ENCODE data around the gene KIF21A. TPM values are rescaled to one million over a fixed set of nuclear protein-coding genes. Genes with fewer than 3 reads are reported as not detected.

The KIF21A gene
- polyA plus RNA-seq, 3 donors from 2014 or later: 1.3 to 13.9 (median 7.8) TPM

DNA sequence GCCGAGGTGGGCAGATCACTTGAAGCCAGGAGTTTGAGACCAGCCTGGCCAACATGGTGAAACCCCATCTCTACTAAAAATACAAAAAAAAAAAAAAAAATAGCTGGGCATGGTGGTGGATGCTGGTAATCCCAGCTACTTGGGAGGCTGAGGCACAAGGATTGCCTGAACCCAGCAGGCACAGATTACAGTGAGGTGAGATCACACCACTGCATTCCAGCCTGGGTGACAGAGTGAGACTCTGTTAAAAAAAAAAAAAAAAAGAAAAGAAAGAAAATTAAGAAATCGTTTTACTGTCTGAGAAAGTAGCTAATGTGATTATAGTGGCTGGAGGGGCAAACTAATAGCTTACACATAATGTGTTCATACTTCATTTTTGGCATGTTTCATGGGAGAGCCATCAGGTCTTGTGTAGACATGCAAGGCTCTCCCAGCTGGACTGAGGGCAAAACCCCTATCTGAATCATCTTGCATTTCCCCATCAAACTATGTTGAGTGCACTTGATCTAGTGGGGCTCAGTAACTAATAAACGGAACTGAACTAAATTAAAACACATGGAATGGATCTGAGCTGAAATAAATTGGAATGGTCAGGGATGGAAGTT, 16.2 kb downstream of the KIF21A start:
- no peak overlapping the region for H3K4me3 Mint-ChIP-seq
- H3K9me3 Mint-ChIP-seq: no peaks in the 10 kb centered on the region
- H3K27me3 Mint-ChIP-seq (ENCODE audit: low read depth in 3 of 3): peaks cover 0 to 1% (median 0%) of the 10 kb centered on the region in 3 donors

DNA sequence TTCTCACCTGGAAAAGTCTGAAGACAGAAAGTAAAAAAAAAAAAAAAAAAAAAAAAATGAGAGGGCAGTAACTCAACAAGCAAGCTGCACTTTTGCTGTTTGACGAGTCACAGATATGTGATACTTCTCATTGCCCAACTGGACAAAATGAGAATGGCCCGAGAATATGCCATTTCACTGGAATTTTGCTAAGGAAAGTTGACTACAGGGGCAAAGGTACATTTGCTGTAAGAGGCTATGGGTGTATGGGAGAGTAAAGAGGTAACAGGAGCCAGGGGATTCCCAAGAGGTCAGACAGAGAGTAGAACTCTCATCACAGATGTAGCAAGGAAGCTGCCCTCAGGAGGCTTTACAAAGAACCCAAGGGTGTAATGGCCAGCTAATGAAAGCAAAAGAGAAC, 22.9 kb downstream of the KIF21A start:
- Mint-ChIP-seq H3K36me3 (peaks cover 0 to 8% (median 4%) of the 10 kb centered on the region in 3 donors), H3K9me3 (no peaks in the 10 kb centered on the region), H3K4me1 (peaks cover 0 to 4% of the 10 kb centered on the region in 2 donors), H3K27me3 (ENCODE audit: low read depth in 3 of 3) (peaks cover 0 to 3% (median 0%) of the 10 kb centered on the region in 3 donors), H3K27ac (peak overlapping the region in 1 of 6 donors; percentile 14), H3K4me3 (no peak overlapping the region)
- DNase-seq: no peak

More for the DNA sequence above, 16.2 kb downstream of the KIF21A start:
- DNase-seq: no peak
- Mint-ChIP-seq H3K27ac (no peak overlapping the region), H3K36me3 (peaks cover 0 to 3% (median 0%) of the 10 kb centered on the region in 3 donors), H3K4me1 (peaks cover 13 to 29% of the 10 kb centered on the region in 2 donors)

DNA sequence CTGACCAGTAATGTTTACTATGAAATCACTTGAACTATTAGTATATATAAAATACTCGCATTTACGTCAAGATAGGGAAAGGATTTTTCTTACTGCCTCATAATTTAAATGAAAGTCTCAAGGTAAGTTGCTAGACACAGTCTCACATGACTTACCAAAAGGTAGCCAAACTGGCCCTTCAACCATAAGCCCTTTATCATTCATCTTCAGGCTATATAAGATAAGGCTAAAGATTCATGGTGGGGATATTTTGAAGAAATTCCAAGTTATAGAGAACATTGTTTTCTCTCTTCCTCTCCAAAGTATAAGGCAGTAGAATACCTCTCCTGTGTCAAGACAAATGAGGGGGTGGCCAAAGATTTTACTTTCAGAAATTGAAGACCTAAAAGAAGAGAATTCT, 23.4 kb downstream of the KIF21A start:
- no peaks in the 10 kb centered on the region for H3K9me3 Mint-ChIP-seq
- peaks cover 0 to 3% (median 0%) of the 10 kb centered on the region in 3 donors for H3K27me3 Mint-ChIP-seq (ENCODE audit: low read depth in 3 of 3)
- peaks cover 0 to 8% (median 4%) of the 10 kb centered on the region in 3 donors for H3K36me3 Mint-ChIP-seq
- no peak overlapping the region for H3K27ac Mint-ChIP-seq
- H3K4me3 Mint-ChIP-seq: no peak overlapping the region
- DNase-seq: no peak
- H3K4me1 Mint-ChIP-seq: peaks cover 0 to 6% of the 10 kb centered on the region in 2 donors

DNA sequence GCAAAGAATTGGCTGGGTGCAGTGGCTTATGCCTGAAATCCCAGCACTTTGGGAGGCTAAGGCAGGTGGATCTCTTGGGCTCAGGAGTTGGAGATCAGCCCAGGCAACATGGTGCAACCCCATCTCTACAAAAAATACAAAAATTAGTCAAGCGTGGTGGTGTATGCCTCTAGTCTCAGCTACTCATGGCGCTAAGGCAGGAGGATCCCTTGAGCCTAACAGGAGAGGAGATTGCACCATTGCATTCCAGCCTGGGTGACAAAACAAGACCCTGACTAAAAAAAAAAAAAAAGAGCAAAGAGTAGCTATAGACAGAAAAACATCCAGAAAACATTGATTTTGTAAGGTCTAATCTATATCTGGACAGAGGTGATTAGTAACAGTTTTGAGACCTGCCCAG, 25.0 kb downstream of the KIF21A start:
- H3K4me1 Mint-ChIP-seq: peaks cover 8 to 22% of the 10 kb centered on the region in 2 donors
- H3K4me3 Mint-ChIP-seq: no peak overlapping the region
- peaks cover 0 to 8% (median 4%) of the 10 kb centered on the region in 3 donors for H3K36me3 Mint-ChIP-seq
- no peak overlapping the region for H3K27ac Mint-ChIP-seq
- H3K9me3 Mint-ChIP-seq: no peaks in the 10 kb centered on the region
- DNase-seq: no peak
- H3K27me3 Mint-ChIP-seq (ENCODE audit: low read depth in 3 of 3): peaks cover 0 to 3% (median 0%) of the 10 kb centered on the region in 3 donors

DNA sequence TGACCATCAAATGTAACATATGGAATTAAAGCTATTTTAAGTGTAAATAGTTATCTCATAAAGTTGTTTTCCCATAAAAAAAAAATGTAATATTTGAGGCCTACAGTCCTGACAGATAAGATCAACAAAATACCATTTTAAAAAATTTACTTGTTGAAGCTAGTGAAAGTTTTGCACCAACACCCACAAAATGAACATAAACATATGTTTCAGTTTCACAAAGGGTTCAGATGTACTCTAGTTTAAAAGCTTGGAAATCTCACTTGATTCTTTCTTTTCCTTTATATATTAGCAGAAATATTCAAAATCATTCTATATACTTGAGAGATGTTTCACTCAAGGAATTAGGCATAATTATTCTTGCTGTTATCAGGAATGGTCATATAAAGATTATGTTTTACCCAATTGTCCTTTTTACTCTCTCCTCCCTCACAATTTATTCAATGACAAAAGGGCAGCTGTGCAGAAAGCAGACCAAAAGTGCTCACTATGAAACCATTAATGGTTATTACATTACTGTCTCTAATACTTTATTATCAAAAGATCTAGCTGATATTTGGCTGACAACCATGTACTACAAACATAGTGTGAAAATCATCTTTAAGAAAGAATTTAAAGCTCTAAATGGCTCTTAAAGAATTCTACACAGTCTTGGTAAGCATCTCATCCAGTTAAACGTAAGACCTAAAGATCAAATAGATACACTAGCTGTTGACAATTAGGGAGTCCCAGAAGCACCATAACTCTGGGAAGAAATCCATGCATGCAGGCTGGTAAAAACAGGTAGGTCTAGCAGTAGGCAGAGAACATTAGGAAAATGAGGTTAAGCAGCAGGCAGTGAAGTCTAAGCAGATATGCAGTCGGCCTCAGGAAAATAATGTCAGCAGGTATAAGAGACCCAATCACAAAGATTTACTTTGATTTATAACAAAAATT, 28.8 kb downstream of the KIF21A start:
- H3K4me3 Mint-ChIP-seq: peak overlapping the region in 3 of 5 donors; percentile 33 to 48 (median 35)
- peaks cover 0 to 4% (median 0%) of the 10 kb centered on the region in 3 donors for H3K36me3 Mint-ChIP-seq
- peak overlapping the region in 5 of 6 donors; percentile 10 to 72 (median 62) for H3K27ac Mint-ChIP-seq
- DNase-seq: peak in 1 of 3 donors; percentile 5
- H3K27me3 Mint-ChIP-seq (ENCODE audit: low read depth in 3 of 3): peaks cover 0 to 3% (median 0%) of the 10 kb centered on the region in 3 donors
- H3K4me1 Mint-ChIP-seq: peaks cover 8 to 22% of the 10 kb centered on the region in 2 donors
- no peaks in the 10 kb centered on the region for H3K9me3 Mint-ChIP-seq

DNA sequence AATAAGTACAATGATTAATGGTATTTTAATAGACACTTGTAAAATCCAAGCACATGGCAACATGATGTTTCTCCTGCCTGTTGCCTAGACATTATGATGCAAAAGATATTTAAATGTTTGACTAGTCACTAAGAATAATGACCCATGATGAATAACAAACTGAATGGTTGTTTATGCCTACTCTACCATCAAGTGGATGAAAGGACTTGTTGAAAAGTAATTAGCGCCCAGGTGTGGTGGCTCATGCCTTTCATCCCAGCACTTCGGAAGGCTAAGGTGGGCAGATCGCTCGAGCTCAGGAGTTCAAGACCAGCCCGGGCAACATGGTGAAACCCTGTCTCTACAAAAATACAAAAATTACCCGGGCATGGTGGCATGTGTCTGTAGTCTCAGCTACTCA, 30.7 kb downstream of the KIF21A start:
- peaks cover 0 to 3% (median 0%) of the 10 kb centered on the region in 3 donors for H3K27me3 Mint-ChIP-seq (ENCODE audit: low read depth in 3 of 3)
- peaks cover 9 to 35% of the 10 kb centered on the region in 2 donors for H3K4me1 Mint-ChIP-seq
- DNase-seq: no peak
- peaks cover 0 to 4% (median 4%) of the 10 kb centered on the region in 3 donors for H3K36me3 Mint-ChIP-seq
- H3K9me3 Mint-ChIP-seq: no peaks in the 10 kb centered on the region
- no peak overlapping the region for H3K27ac Mint-ChIP-seq
- no peak overlapping the region for H3K4me3 Mint-ChIP-seq

DNA sequence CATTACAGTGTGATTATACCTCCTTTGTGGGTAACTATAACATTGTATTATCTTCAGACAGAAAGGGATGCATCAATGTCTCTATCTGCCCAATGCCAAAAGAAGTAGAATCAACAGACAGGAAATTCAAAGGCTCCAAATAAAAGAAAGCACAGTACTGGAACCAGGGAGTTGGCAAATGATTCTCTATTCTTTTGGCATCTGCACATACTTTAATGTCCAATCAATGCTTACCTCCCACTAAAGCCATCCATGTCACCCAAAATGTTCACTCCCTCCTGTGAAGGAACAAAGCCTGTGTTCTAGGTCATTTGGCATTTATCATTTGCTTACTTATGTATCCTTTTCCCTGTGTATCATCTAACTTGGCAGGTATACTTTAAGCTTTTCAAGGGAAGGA, 36.7 kb downstream of the KIF21A start:
- H3K4me1 Mint-ChIP-seq: peaks cover 12 to 30% of the 10 kb centered on the region in 2 donors
- H3K27ac Mint-ChIP-seq: peak overlapping the region in 2 of 6 donors; percentile 21 to 64
- H3K9me3 Mint-ChIP-seq: peaks cover 0 to 1% (median 0%) of the 10 kb centered on the region in 6 donors
- H3K27me3 Mint-ChIP-seq (ENCODE audit: low read depth in 3 of 3): no peaks in the 10 kb centered on the region
- peaks cover 0 to 4% (median 4%) of the 10 kb centered on the region in 3 donors for H3K36me3 Mint-ChIP-seq
- DNase-seq: no peak
- H3K4me3 Mint-ChIP-seq: peak overlapping the region in 1 of 5 donors; percentile 53

DNA sequence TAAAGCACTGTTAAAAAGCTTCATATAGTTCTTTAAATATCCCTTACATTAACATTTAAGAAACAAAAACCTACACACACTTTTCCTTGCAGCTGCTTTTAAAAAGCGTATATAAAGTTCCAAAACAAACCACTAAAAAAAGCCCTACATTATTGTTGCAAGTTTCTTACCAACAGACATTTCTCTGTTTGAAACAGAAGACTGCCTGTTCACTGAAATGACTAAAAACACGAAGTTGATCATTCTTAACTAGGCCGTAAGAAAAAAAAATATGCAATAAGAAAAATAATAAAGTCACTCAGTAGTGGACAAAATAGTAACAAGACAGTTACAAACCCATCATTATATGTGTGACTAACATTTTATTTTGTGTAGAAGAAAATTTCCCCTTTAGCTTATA, 37.3 kb downstream of the KIF21A start:
- DNase-seq: no peak
- Mint-ChIP-seq H3K36me3 (peaks cover 0 to 4% (median 0%) of the 10 kb centered on the region in 3 donors), H3K4me3 (no peak overlapping the region), H3K27me3 (ENCODE audit: low read depth in 3 of 3) (no peaks in the 10 kb centered on the region), H3K27ac (no peak overlapping the region), H3K4me1 (peaks cover 12 to 30% of the 10 kb centered on the region in 2 donors), H3K9me3 (peaks cover 0 to 1% (median 0%) of the 10 kb centered on the region in 6 donors)

DNA sequence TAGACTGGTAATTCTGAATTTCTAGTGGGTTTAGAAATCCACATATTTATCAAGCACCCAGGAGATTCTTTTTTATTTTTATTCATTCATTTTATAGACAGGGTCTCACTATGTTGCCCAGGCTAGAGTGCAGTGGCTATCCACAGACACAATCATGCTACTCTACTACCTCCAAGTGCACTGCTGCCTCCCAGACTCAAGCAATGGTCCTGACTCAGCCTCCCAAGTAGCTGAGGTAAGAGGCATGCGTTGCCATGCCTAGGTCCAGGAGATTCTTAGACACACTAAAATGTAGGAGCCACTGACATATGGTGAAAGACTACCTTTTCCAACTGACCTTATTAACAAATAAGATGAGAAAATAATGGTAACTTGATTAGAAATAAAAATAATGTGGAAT, 38.9 kb downstream of the KIF21A start:
- Mint-ChIP-seq H3K27ac (no peak overlapping the region), H3K4me1 (peaks cover 12 to 30% of the 10 kb centered on the region in 2 donors), H3K36me3 (peaks cover 0 to 4% (median 0%) of the 10 kb centered on the region in 3 donors), H3K27me3 (ENCODE audit: low read depth in 3 of 3) (peaks cover 0 to 1% (median 0%) of the 10 kb centered on the region in 3 donors), H3K9me3 (peaks cover 0 to 1% (median 0%) of the 10 kb centered on the region in 6 donors), H3K4me3 (no peak overlapping the region)
- DNase-seq: no peak

DNA sequence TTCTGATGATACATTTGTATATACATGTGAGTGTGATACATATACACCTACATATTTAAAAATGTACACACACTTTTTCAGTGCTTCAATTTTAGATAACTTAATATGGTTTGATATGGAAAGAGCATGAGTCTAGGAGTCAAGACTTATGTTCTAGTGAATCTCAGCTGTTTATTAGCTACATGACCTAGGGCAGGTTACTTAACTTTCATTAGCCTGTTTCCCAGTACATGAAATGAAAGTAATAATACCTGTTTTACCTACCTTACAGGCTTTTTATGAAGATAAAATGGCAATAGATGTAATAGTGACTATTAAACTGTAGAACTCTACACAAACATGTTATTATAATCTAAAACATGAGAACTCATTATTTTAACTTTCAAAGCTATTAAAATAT, 39.5 kb downstream of the KIF21A start:
- DNase-seq: no peak
- Mint-ChIP-seq H3K27me3 (ENCODE audit: low read depth in 3 of 3) (peaks cover 0 to 1% (median 0%) of the 10 kb centered on the region in 3 donors), H3K27ac (no peak overlapping the region), H3K4me1 (peaks cover 12 to 28% of the 10 kb centered on the region in 2 donors), H3K36me3 (peaks cover 0 to under 1% (median 0%) of the 10 kb centered on the region in 3 donors), H3K9me3 (peaks cover 0 to 1% (median 0%) of the 10 kb centered on the region in 6 donors), H3K4me3 (no peak overlapping the region)

DNA sequence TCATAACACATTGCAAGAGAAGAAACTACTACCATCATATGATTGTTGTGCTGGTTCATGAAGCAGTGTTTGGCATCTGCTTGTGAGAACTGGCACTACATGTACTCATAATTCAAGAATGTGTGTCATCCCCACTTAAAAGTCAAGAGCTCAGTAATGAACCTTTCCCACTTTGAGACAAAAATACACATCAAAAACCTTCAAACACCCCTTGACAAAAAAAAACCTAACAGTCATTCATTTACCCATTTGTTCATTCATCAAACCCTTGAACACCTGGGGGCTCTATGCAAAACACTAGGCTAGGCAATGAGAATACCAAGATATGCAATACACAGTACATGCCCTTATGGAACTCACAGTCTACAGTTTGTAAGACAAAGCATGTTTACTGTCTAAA, 40.0 kb downstream of the KIF21A start:
- no peak overlapping the region for H3K27ac Mint-ChIP-seq
- peaks cover 0 to 1% (median 0%) of the 10 kb centered on the region in 3 donors for H3K27me3 Mint-ChIP-seq (ENCODE audit: low read depth in 3 of 3)
- H3K4me1 Mint-ChIP-seq: peaks cover 12 to 24% of the 10 kb centered on the region in 2 donors
- peaks cover 0 to 1% (median 0%) of the 10 kb centered on the region in 6 donors for H3K9me3 Mint-ChIP-seq
- no peak overlapping the region for H3K4me3 Mint-ChIP-seq
- DNase-seq: no peak
- no peaks in the 10 kb centered on the region for H3K36me3 Mint-ChIP-seq

DNA sequence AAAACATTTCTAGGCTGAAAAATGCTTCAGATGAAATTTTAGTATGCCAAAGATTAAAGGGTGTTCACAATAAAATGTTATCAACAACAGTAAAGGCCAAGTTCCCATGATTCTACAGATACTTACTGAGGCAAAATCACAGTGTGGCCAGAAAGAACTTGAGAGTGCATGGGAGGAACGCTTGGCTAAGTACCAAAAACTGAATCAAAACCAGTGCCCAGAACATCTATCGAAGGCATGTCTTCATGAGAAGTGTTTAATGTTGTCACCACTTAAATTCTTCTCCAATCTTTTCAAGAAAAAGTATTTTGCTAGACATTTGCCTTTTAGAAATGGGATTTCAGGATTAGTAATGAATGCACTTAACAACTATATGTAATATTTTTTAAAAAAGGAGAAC, 41.5 kb downstream of the KIF21A start:
- H3K36me3 Mint-ChIP-seq: no peaks in the 10 kb centered on the region
- peaks cover 0 to 1% (median 0%) of the 10 kb centered on the region in 3 donors for H3K27me3 Mint-ChIP-seq (ENCODE audit: low read depth in 3 of 3)
- H3K4me3 Mint-ChIP-seq: no peak overlapping the region
- no peak overlapping the region for H3K27ac Mint-ChIP-seq
- H3K9me3 Mint-ChIP-seq: no peaks in the 10 kb centered on the region
- peaks cover 4 to 9% of the 10 kb centered on the region in 2 donors for H3K4me1 Mint-ChIP-seq
- DNase-seq: no peak

DNA sequence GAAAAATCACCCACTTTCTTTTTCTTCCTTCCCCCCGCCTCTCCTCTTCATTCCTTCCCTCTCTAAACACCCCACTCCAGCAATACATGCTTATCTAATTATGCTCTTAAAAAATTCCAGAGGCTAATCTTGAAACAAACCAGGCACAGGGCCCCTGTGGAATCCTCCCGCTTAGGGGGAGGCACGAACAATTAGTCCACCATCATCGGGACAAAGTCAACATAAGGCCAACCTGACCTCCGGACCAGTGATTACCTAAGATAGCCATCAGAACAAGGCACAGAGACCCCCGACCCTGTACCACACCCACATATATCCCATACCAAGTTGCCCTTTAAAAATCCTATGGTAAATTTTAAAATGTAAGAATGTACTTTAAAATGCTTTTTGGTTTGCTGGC, 47.1 kb downstream of the KIF21A start:
- Mint-ChIP-seq H3K36me3 (peaks cover 0 to 5% (median 4%) of the 10 kb centered on the region in 3 donors), H3K4me3 (no peak overlapping the region), H3K4me1 (peaks cover 2% of the 10 kb centered on the region in 2 donors), H3K9me3 (no peaks in the 10 kb centered on the region), H3K27me3 (ENCODE audit: low read depth in 3 of 3) (peaks cover 0 to 1% (median 0%) of the 10 kb centered on the region in 3 donors), H3K27ac (no peak overlapping the region)
- DNase-seq: no peak
